Measurements from ENCODE around the gene TTBK2. TPM values are rescaled to one million over a fixed set of nuclear protein-coding genes. Genes with fewer than 3 reads are reported as not detected.

Gene TTBK2
- total RNA-seq, 1 experiment from 2014 or later, result 10.6 TPM

GRCh38 chr15:42785569-42785968 lies 135.0 kb downstream of the TTBK2 start:
- CTCF ChIA-PET, result no interaction called here
- Histone ChIP-seq H3K79me2 (ENCODE audit: insufficient read depth, low read length) (no peaks in the 10 kb centered on the region), H3K9me3 (ENCODE audit: control insufficient read depth in 1 of 2, insufficient read depth in 1 of 2, low read depth in 1 of 2, low read length in 2 of 2) (no peaks in the 10 kb centered on the region), H3K4me2 (ENCODE audit: low read length) (no peak overlapping the region), H3K36me3 (ENCODE audit: control insufficient read depth in 1 of 2, insufficient read depth in 2 of 2, low read length in 2 of 2) (no peaks in the 10 kb centered on the region), H4K20me1 (ENCODE audit: insufficient read depth) (no peaks in the 10 kb centered on the region), H3K4me3 (replicated peaks in 1 of 2; ENCODE audit: low read depth in 1 of 2, low read length in 2 of 2) (no peak overlapping the region), H3K27ac (ENCODE audit: low read depth, low read length) (no peak overlapping the region), H2AFZ (ENCODE audit: low read depth, low read length, poor library complexity, severe bottlenecking) (no peak overlapping the region), H3K27me3 (ENCODE audit: insufficient read depth, low read length) (no peaks in the 10 kb centered on the region), H3K9me2 (ENCODE audit: insufficient read depth) (no peaks in the 10 kb centered on the region), H3K9ac (ENCODE audit: low read length) (no peak overlapping the region), H3K4me1 (ENCODE audit: control insufficient read depth in 1 of 2, insufficient read depth in 2 of 2, low read length in 2 of 2) (no peaks in the 10 kb centered on the region)
- no TSS peak for BruUV-seq (replicated peaks)
- DNase-seq (ENCODE audit: low read depth, low spot score) (no peak), ATAC-seq (no peak)
- POLR2A ChIA-PET, result no interaction called here
- TF ChIP-seq POLR2A (IDR thresholded peaks at IDR 0.05; ENCODE audit: borderline replicate concordance, extremely low read depth, insufficient read depth, insufficient read length), result no peak
- no peak for TF ChIP-seq ZNF274 (IDR thresholded peaks at IDR 0.05; ENCODE audit: low read depth, low read length)
- TF ChIP-seq CEBPB (IDR thresholded peaks at IDR 0.05; ENCODE audit: low read depth), result no peak
- TF ChIP-seq RAD21 (IDR thresholded peaks at IDR 0.05; ENCODE audit: low read depth), result no peak
- TF ChIP-seq EZH2phosphoT487 (IDR thresholded peaks at IDR 0.05; ENCODE audit: borderline replicate concordance), result no peak
- no peak for TF ChIP-seq FOSL1 (IDR thresholded peaks at IDR 0.05; ENCODE audit: low read depth)
- TF ChIP-seq CBX3 (IDR thresholded peaks at IDR 0.05; ENCODE audit: low read depth), result no peak
- no peak for TF ChIP-seq EZH2 (IDR thresholded peaks at IDR 0.05)
- no peak for TF ChIP-seq MAX (IDR thresholded peaks at IDR 0.05)
- no peak for TF ChIP-seq JUND (IDR thresholded peaks at IDR 0.05)
- no peak for TF ChIP-seq ELF1 (IDR thresholded peaks at IDR 0.05; ENCODE audit: borderline replicate concordance, low read depth)
- TF ChIP-seq SIN3A (IDR thresholded peaks at IDR 0.05; ENCODE audit: low read depth), result no peak
- TF ChIP-seq POLR2AphosphoS5 (IDR thresholded peaks at IDR 0.05; ENCODE audit: low read depth, low read length), result no peak
- TF ChIP-seq ZBTB33 (IDR thresholded peaks at IDR 0.05; ENCODE audit: extremely low read depth, insufficient replicate concordance, low read length), result no peak
- TF ChIP-seq EGR1 (IDR thresholded peaks at IDR 0.05; ENCODE audit: low read depth), result no peak
- RAD21 ChIA-PET (ENCODE audit: low non-redundant PET in 1 of 2, low total read pairs in 2 of 2, uncharacterized antibody in 2 of 2, unreplicated experiment in 2 of 2), result no interaction called here
- intact Hi-C loops (cut with micrococcal nuclease), result no loop called here
